Kidney epithelial cell (primary cell): ENCODE results near the gene UGT1A4. TPM values are rescaled to one million over a fixed set of nuclear protein-coding genes. Genes with fewer than 3 reads are reported as not detected.

Experiments used
- DNase-seq: peaks from one replicate; pipeline ENCODE4 v3.0.0-alpha.2; 2010; ENCODE audit warnings: low read depth
- H3K27me3 ChIP-seq: 2 replicates; pipeline ENCODE4 v1.6.0; 2011; ENCODE audit warnings: low read length; ENCODE audit not compliant: control insufficient read depth, insufficient read depth
- H3K36me3 ChIP-seq: 2 replicates; pipeline ENCODE4 v1.5.1; 2011; ENCODE audit warnings: low read length; ENCODE audit not compliant: control insufficient read depth, insufficient read depth
- H3K4me3 ChIP-seq: 2 replicates; pipeline ENCODE4 v1.5.1; 2011; ENCODE audit warnings: low read depth, mild to moderate bottlenecking, control low read depth, low read length
- CTCF ChIP-seq: IDR thresholded peaks from 2 replicates; pipeline ENCODE4 v1.5.1; 2011; ENCODE audit warnings: mild to moderate bottlenecking, moderate library complexity, low read length, control low read depth, inconsistent platforms; ENCODE audit not compliant: insufficient read depth, poor library complexity, severe bottlenecking
- total RNA-seq: library from RNA; depleted of rRNA; stranded (reverse); fragments of >200 nt; gene quantifications from 2 replicates; pipeline ENCODE4 v1.2.3, GENCODE V29; 2015

The UGT1A4 gene
- total RNA-seq, 1 donor from 2014 or later: not detected

- TF ChIP-seq CTCF: no peak
- Histone ChIP-seq H3K27me3 (no peaks in the 10 kb centered on the region), H3K4me3 (no peak overlapping the region), H3K36me3 (no peaks in the 10 kb centered on the region)
- no peak for DNase-seq
Measured at GRCh38 chr2:233810385-233810784, 91.8 kb downstream of the UGT1A4 start.

GRCh38 chr2:233811087-233811486 lies 92.6 kb downstream of the UGT1A4 start:
- no peak for TF ChIP-seq CTCF
- DNase-seq: no peak
- H3K27me3 ChIP-seq: no peaks in the 10 kb centered on the region
- H3K36me3 ChIP-seq: no peaks in the 10 kb centered on the region
- H3K4me3 ChIP-seq: no peak overlapping the region

GRCh38 chr2:233811732-233812131 lies 93.2 kb downstream of the UGT1A4 start:
- TF ChIP-seq CTCF: no peak
- Histone ChIP-seq H3K27me3 (no peaks in the 10 kb centered on the region), H3K4me3 (no peak overlapping the region), H3K36me3 (no peaks in the 10 kb centered on the region)
- no peak for DNase-seq

- no peak for TF ChIP-seq CTCF
- Histone ChIP-seq H3K4me3 (no peak overlapping the region), H3K27me3 (no peaks in the 10 kb centered on the region), H3K36me3 (no peaks in the 10 kb centered on the region)
- DNase-seq: no peak
Measured at GRCh38 chr2:233813236-233814055, 94.9 kb downstream of the UGT1A4 start.

GRCh38 chr2:233814056-233814835 lies 95.7 kb downstream of the UGT1A4 start:
- no peaks in the 10 kb centered on the region for H3K27me3 ChIP-seq
- DNase-seq: no peak

More at GRCh38 chr2:233814056-233814835, 95.7 kb downstream of the UGT1A4 start:
- Histone ChIP-seq H3K36me3 (no peaks in the 10 kb centered on the region), H3K4me3 (no peak overlapping the region)
- TF ChIP-seq CTCF: no peak
